Activated CD4-positive, alpha-beta T cell treated with anti-CD3 and anti-CD28 coated beads, Interleukin-2, amount 10 ng/mL, durations not matched to agents 24 days and 14 days (primary cell): Measurements from ENCODE around the gene DEPDC7. TPM values are rescaled to one million over a fixed set of nuclear protein-coding genes. Genes with fewer than 3 reads are reported as not detected.
"Not testable (repeated sequence)": the region's sequence is repeated elsewhere in the genome, so short reads cannot be mapped to it uniquely, and the experiment has no call there.

Source experiments
- DNase-seq: peaks from one replicate; pipeline ENCODE4 v3.0.0; 2022
- H3K27ac Mint-ChIP-seq: one replicate; pipeline ENCODE4 v1.8.0; 2022; ENCODE audit warnings: mild to moderate bottlenecking, mixed read lengths
- H3K27me3 Mint-ChIP-seq: one replicate; pipeline ENCODE4 v1.8.0; 2022; ENCODE audit warnings: mixed read lengths
- H3K36me3 Mint-ChIP-seq: one replicate; pipeline ENCODE4 v1.8.0; 2022; ENCODE audit warnings: low read depth, mild to moderate bottlenecking, mixed read lengths
- H3K4me1 Mint-ChIP-seq: one replicate; pipeline ENCODE4 v1.8.0; 2021; ENCODE audit warnings: mixed read lengths
- H3K4me3 Mint-ChIP-seq: one replicate; pipeline ENCODE4 v1.8.0; 2022; ENCODE audit warnings: mild to moderate bottlenecking, moderate library complexity, mixed read lengths
- H3K9me3 Mint-ChIP-seq: one replicate; pipeline ENCODE4 v1.8.0; 2021; ENCODE audit warnings: mixed read lengths
- intact Hi-C: fragments of 100-400 bp; cut with micrococcal nuclease; formaldehyde crosslinking; loops from one replicate; pipeline ENCODE4 v1.15.1; 2023
- total RNA-seq: library from RNA; stranded (reverse); gene quantifications from 2 replicates; pipeline ENCODE4 v1.2.3, GENCODE V29; 2022

DEPDC7 gene
- total RNA-seq = 0.64 and 0.84 TPM in 2 replicates

DNA sequence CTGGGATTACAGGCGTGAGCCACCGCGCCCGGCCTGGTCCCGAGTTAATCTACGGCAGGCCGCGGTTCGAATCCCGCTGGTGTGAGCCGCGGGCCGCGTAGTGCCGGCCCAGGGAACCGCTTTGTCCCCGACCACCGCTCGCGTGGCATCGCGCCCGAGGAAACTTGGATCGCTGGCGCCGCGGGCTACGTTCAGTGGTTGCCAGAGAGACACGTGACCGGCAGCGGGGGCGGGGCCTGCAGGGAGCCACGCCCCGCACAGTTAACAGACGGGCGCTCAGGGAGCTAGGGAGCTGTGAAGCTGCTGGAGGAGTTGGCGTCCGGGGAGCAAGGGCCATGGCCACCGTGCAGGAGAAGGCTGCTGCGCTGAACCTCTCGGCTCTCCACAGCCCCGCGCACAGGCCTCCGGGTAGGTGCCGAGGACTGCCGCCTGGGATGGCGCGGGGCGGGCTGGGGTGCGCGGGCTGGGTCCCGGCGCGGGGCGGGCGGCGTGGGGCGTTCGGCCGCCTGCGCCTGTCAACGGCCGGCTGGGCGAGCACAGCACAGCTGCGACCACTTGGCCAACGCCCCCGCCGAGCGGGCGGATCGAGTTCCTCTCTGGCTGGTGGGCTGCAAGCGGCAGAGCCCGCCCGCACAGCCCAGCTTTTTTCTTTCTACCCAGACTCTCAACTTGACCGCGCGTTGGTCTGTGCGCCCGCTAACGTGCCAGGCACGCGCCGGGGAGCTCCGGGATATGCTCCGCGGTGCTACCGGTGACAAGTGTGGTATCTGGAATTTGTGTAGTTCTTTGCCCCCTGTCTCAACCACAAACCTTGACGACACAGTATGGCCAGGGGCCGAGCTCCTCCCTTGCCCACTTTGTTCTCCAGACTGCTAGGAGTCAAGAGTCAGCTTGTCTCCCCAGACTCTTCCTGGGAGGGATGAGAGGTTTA lies at the start of gene DEPDC7:
TSS of gene DEPDC7 (plus strand) at position 258 of the 931 bp plus-strand sequence. CDS start at position 336, 78 bp downstream.
- H3K4me3 Mint-ChIP-seq = peak within 1 kb of the TSS; percentile 84
- H3K36me3 Mint-ChIP-seq = no peaks in the 10 kb centered on the region
- H3K4me1 Mint-ChIP-seq = peaks cover 16% of the 10 kb centered on the region
- peak; percentile 93 for DNase-seq
- H3K9me3 Mint-ChIP-seq = peaks cover 7% of the 10 kb centered on the region
- H3K27ac Mint-ChIP-seq = no peak within 1 kb of the TSS
- H3K27me3 Mint-ChIP-seq = peaks cover 61% of the 10 kb centered on the region
- intact Hi-C loops = loop anchor here (10.0 kb wide), 1 partner anchor 431 kb away; the partner anchor contains the start of gene EIF3M

DNA sequence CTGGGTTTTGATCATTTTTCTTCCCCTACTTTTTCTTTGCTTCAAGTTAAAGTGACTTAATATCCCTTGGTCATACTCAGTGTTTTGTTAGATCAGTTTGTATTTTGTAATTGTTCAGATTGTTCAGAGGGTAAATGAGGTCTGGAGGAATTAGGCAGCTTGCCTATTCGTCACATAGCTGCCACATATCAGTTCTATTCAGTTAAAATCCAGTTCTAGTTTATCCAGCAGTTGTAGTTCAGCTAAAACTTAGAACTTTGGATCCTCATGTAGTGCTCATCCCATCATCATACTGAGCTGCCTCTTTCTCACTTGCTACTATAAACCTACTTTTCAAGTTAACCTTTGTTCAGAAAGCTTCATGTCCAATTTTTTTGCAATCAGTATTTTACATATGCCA lies 47.1 kb upstream of the DEPDC7 start:
- no peak for DNase-seq
- Mint-ChIP-seq H3K4me1 (no peaks in the 10 kb centered on the region), H3K9me3 (no peaks in the 10 kb centered on the region), H3K27ac (no peak overlapping the region), H3K27me3 (no peaks in the 10 kb centered on the region), H3K4me3 (no peak overlapping the region), H3K36me3 (peaks cover 24% of the 10 kb centered on the region)
- intact Hi-C loops = no loop called here

DNA sequence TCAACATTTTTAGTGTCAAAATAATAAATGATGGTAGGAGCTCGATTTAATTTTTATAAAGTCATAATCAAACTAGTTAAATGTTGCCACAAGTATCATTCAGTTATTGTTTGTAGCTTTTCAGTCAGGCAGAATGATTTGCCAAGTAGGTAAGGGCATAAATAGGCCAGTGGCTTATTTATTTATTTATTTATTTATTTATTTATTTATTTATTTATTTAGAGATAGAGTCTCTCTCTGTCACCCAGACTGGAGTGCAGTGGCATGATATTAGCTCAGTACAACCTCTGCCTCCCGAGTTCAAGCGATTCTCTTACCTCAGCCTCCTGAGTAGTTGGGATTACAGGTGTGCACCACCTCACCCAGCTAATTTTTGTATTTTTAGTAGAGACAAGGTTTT lies 43.4 kb upstream of the DEPDC7 start:
- H3K4me1 Mint-ChIP-seq, H3K27me3 Mint-ChIP-seq, DNase-seq, H3K9me3 Mint-ChIP-seq, H3K27ac Mint-ChIP-seq, intact Hi-C loops, H3K4me3 Mint-ChIP-seq: not testable (repeated sequence)
- peaks cover 17% of the 10 kb centered on the region for H3K36me3 Mint-ChIP-seq

DNA sequence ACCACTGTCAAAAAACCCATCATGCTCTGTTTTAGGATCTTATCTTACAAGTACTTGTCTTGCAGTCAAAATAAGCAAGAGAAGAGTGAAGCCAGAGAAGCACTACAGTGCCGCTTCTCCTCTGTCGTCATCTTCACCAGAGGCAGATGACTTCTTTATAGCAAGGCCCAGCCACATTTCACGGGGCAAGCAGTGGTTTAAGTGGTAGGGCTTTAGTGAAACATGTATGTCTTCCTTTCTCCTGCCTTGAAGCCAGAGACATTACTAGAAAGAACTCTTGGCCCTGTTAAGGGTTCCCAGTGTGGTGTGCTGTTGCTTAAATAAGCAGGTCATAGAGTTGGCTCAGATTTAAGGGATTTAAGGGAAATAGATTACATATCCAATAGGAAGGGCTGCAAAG lies 42.9 kb upstream of the DEPDC7 start:
- Mint-ChIP-seq H3K36me3 (peaks cover 21% of the 10 kb centered on the region), H3K4me1 (no peaks in the 10 kb centered on the region), H3K9me3 (no peaks in the 10 kb centered on the region), H3K4me3 (no peak overlapping the region), H3K27ac (no peak overlapping the region), H3K27me3 (no peaks in the 10 kb centered on the region)
- intact Hi-C loops = no loop called here
- DNase-seq = no peak

DNA sequence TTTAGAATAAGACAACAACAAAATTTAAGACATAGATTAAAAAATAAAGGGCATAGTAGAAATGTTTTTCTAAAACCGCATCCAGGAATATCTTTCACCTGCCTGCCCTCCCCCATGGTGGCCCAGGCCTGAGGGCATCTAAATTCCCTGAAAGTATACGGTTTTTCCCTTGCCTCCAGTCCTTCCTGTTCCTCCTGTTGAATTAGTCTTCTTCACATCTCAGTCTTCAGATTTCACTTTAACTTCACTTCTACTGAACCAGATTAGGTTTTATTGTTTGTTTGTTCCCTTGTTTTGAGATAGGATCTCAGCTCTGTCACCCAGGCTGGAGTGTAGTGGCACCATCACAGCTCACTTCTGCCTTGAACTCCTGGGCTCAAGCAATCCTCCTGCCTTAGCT lies 33.1 kb upstream of the DEPDC7 start:
- intact Hi-C loops = no loop called here
- H3K4me3 Mint-ChIP-seq = no peak overlapping the region
- peaks cover 4% of the 10 kb centered on the region for H3K27me3 Mint-ChIP-seq
- no peak for DNase-seq
- H3K9me3 Mint-ChIP-seq = no peaks in the 10 kb centered on the region
- no peak overlapping the region for H3K27ac Mint-ChIP-seq
- peaks cover 4% of the 10 kb centered on the region for H3K36me3 Mint-ChIP-seq
- no peaks in the 10 kb centered on the region for H3K4me1 Mint-ChIP-seq

DNA sequence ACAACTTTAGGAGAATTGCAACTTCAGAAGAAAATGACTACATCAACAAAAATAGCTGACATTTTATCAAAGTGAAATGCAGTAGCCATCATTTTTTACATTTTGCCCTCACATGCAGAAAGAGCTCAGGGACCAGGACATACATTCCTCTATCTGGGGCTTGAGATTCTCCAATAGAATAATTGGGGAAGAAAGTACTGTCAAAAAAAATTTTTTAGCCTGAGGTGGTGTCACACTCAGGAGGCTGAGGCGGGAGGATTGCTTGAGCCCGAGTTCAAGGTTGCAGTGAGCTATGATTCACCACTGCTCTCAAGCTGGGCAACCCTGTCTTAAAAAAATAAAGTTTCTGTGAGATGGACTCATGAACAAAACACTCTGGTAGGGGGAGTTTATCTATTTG lies 32.2 kb upstream of the DEPDC7 start:
- no peaks in the 10 kb centered on the region for H3K9me3 Mint-ChIP-seq
- peak; percentile 19 for DNase-seq
- no peak overlapping the region for H3K27ac Mint-ChIP-seq
- H3K4me1 Mint-ChIP-seq = no peaks in the 10 kb centered on the region
- peaks cover 4% of the 10 kb centered on the region for H3K27me3 Mint-ChIP-seq
- H3K4me3 Mint-ChIP-seq = no peak overlapping the region
- intact Hi-C loops = no loop called here
- H3K36me3 Mint-ChIP-seq = peaks cover under 1% of the 10 kb centered on the region

DNA sequence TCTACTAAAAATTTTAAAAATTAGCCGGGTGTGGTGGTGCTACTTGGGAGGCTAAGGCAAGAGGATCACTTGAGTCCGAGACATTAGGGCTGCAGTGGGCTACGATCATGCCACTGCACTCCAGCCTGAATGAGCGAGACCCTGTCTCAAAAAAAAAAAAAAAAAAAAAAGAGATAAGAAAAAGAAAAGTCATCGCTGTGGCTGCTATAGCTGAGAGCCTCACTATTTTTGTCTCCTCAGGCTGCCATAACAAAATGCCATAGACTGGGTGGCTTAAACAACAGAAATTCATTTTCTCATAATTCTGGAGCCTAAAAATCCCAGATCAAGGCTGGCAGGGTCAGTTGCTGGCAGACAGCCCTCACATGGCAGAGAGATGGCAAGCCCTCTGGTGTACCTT lies 30.1 kb upstream of the DEPDC7 start:
- Mint-ChIP-seq H3K4me1 (no peaks in the 10 kb centered on the region), H3K27ac (no peak overlapping the region), H3K4me3 (no peak overlapping the region), H3K27me3 (peaks cover 7% of the 10 kb centered on the region), H3K36me3 (no peaks in the 10 kb centered on the region), H3K9me3 (no peaks in the 10 kb centered on the region)
- intact Hi-C loops = no loop called here
- DNase-seq = no peak

DNA sequence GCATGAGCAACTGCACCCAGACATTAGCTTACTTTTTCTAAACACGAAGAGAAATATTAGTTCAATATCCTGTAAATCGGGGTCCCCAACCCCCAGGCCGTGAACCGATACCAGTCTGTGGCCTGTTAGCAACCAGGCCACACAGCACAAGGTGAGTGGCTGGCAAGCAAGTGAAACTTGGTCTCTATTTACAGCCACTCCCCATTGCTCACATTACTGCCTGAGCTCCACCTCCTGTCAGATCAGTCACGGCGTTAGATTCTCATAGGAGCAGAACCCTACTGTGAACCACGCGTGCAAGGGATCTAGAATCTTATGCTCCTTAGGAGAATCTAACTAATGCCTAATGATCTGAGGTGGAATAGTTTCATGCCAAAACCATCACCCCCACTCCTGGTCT lies 27.8 kb upstream of the DEPDC7 start:
- DNase-seq = no peak
- no peaks in the 10 kb centered on the region for H3K4me1 Mint-ChIP-seq
- intact Hi-C loops = no loop called here
- no peak overlapping the region for H3K27ac Mint-ChIP-seq
- peaks cover 16% of the 10 kb centered on the region for H3K27me3 Mint-ChIP-seq
- peaks cover 10% of the 10 kb centered on the region for H3K9me3 Mint-ChIP-seq
- no peaks in the 10 kb centered on the region for H3K36me3 Mint-ChIP-seq
- H3K4me3 Mint-ChIP-seq = no peak overlapping the region

DNA sequence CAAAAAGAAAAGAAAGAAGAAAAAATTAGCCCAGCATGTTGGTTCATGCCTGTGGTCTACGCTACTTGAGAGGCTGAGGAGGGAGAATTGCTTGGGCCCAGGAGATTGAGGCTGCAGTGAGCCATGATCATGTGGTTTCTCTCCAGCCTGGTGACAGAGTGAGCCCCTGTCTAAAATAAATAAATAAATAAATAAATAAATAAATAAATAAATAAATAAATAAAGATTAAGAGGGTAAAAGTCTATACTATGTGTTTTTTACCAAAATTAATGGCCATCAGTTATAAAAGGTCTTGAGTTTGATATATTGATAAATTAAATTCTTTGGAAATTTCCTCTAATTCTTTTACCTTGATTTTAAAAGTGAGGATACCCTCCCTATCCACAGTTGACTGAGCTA lies 25.2 kb upstream of the DEPDC7 start:
- Mint-ChIP-seq H3K4me3 (no peak overlapping the region), H3K9me3 (peaks cover 15% of the 10 kb centered on the region), H3K27ac (no peak overlapping the region), H3K27me3 (peaks cover 36% of the 10 kb centered on the region), H3K4me1 (no peaks in the 10 kb centered on the region), H3K36me3 (no peaks in the 10 kb centered on the region)
- intact Hi-C loops = no loop called here
- no peak for DNase-seq

DNA sequence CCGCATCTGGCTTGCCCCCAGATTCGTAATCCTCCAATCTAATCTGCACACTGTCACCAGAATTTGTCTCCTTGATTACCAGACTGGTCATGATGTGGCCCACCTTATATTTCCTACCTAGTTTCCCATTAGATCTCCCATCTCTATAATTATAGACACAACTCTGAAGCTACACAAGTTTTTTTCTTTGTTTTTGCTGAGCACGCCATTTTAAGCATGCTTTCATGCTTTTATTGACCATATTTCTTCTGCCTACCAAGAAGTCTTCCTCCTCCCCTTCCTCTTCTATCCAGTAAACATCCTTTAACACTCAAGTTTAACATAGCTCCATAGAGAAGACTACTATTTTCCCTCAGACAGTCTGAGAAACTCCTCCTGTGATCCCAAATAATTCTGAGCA lies 24.3 kb upstream of the DEPDC7 start:
- DNase-seq = no peak
- peaks cover 20% of the 10 kb centered on the region for H3K9me3 Mint-ChIP-seq
- H3K27ac Mint-ChIP-seq = no peak overlapping the region
- intact Hi-C loops = no loop called here
- H3K36me3 Mint-ChIP-seq = no peaks in the 10 kb centered on the region
- no peaks in the 10 kb centered on the region for H3K4me1 Mint-ChIP-seq
- H3K27me3 Mint-ChIP-seq = peaks cover 46% of the 10 kb centered on the region
- H3K4me3 Mint-ChIP-seq = no peak overlapping the region

DNA sequence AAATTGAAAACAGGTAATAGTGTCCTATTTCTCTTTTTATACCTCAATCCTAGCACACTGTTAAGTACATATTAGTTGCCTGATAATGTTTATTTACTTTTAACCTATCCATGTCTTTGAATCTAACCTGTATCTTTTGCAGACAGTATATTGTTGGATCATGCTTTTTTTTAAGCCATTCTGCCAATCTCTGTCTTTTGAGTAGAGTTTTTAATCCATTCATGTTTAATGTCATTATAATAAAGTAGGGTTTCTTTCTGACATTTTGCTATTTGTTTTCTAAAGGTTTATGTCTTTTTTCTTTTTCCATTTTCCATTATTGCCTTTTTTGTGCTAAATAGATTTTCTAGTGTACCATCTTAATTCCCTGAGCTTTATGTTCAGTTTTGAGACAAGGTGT lies 23.8 kb upstream of the DEPDC7 start:
- no peak for DNase-seq
- Mint-ChIP-seq H3K36me3 (no peaks in the 10 kb centered on the region), H3K27me3 (peaks cover 45% of the 10 kb centered on the region), H3K4me3 (no peak overlapping the region), H3K9me3 (peaks cover 20% of the 10 kb centered on the region), H3K4me1 (no peaks in the 10 kb centered on the region), H3K27ac (no peak overlapping the region)
- intact Hi-C loops = no loop called here

DNA sequence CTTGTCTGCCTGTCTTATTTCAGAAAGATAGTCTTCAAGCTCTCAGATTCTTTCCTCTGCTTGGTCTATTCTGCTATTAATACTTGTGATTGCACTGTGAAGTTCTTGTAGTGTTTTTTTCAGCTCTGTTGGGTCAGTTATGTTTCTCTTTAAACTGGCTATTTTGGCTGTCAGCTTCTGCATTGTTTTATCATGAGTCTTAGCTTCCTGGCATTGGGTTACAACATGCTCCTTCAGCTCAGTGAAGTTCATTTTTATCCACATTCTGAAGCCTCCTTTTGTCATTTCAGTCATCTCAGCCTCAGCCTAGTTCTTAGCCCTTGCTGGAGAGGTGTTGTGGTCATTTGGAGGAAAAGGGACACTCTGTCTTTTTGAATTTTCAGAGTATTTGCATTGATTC lies 15.5 kb upstream of the DEPDC7 start:
- Mint-ChIP-seq H3K9me3 (peaks cover 17% of the 10 kb centered on the region), H3K27me3 (peaks cover 54% of the 10 kb centered on the region), H3K4me3 (no peak overlapping the region), H3K36me3 (no peaks in the 10 kb centered on the region), H3K4me1 (peaks cover 6% of the 10 kb centered on the region), H3K27ac (no peak overlapping the region)
- intact Hi-C loops = no loop called here
- no peak for DNase-seq

DNA sequence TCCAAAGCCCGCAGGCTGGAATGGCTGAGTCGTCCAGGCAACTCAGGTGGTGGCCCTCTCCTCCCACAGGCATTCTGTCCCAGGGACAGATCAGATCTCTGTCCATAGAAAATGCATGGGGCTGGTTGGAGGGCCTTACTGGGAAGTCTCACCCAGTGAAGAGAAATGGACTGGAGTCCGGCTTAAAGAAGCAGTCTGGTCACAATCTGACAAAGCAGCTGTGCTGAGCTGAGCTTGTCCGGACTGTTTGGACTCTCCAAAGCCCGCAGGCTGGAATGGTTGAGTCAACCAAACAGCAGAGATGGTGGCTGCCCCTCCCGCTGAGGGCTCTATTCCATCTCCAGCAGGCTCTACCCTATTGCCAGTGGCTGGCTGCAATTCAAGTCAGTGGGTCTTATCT lies 14.4 kb upstream of the DEPDC7 start:
- Mint-ChIP-seq H3K9me3 (peaks cover 11% of the 10 kb centered on the region), H3K27me3 (peaks cover 48% of the 10 kb centered on the region), H3K4me3 (no peak overlapping the region), H3K4me1 (peaks cover 15% of the 10 kb centered on the region), H3K27ac (no peak overlapping the region), H3K36me3 (no peaks in the 10 kb centered on the region)
- no peak for DNase-seq
- intact Hi-C loops = no loop called here

DNA sequence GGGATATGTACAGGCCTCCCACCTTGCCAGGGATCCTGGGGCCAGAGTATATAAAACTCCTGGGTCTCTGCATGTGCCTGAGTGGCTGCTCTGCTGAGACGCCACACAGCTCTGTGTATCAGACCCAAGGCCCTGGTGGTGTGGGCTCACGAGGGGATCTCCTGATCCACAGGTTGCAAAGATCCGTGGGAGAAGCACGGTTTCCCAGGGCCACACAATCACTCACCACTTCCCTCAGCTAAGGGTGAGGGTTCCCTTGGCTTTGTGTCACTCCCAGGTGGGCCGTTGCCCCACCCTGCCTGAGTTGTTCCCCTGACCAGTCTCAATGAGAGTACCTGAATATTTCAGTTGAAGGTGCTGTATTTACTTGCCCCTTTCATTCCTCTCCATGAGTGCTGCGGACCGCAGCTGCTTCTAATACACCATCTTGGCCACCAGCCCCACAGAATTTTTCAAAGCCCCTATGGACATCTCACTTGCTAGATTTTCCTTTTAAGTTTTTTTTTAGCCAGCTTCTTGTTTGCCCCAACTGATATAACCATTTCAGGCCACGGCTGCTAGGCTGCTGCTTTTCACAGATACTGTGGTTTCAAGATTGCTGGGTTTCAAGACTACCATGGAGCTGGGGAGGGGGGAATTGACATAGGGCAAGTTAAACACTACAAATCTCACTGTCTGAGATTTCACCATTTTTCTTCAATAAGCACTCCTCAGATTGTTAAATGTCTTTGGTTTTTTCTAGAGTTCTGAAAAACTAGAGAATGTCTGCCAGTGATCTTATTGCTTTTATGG lies 13.7 kb upstream of the DEPDC7 start:
- peaks cover 48% of the 10 kb centered on the region for H3K27me3 Mint-ChIP-seq

More for the DNA sequence above, 13.7 kb upstream of the DEPDC7 start:
- no peak overlapping the region for H3K4me3 Mint-ChIP-seq
- no peaks in the 10 kb centered on the region for H3K36me3 Mint-ChIP-seq
- peaks cover 11% of the 10 kb centered on the region for H3K9me3 Mint-ChIP-seq
- intact Hi-C loops = no loop called here
- H3K4me1 Mint-ChIP-seq = peaks cover 15% of the 10 kb centered on the region
- H3K27ac Mint-ChIP-seq = no peak overlapping the region
- peak; percentile 48 for DNase-seq
